ENCODE results near the gene TC2N. TPM values are rescaled to one million over a fixed set of nuclear protein-coding genes. Genes with fewer than 3 reads are reported as not detected.

The TC2N gene
- total RNA-seq, 1 donor, result 133 TPM

GRCh38 chr14:91796617-91797347 lies 70.6 kb downstream of the TC2N start:
- Histone ChIP-seq H3K4me3 (ENCODE audit: low read length) (no peak overlapping the region), H3K27me3 (ENCODE audit: insufficient read depth, low read length) (no peaks in the 10 kb centered on the region), H3K4me1 (ENCODE audit: insufficient read depth, low read length) (no peaks in the 10 kb centered on the region), H3K9me3 (ENCODE audit: low read depth, low read length) (no peaks in the 10 kb centered on the region)

DNA sequence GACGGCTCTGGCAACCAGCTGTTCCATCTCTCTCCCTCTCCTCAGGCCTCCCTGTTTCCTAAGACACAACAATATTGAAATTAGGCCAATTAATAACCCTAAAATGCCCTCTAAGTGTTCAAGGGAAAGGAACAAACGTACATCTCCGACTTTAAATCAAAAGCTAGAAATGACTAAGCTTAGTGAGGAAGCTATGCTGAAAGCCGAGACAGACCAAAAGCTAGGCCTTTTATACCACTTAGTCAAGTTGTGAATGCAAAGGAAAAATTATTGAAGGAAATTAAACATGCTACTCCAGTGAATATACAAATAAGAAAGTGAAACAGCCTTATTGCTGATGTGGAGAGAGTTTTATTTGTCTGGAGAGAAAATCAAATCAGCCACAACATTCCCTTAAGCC lies 73.6 kb downstream of the TC2N start:
- Histone ChIP-seq H3K27me3 (ENCODE audit: insufficient read depth, low read length) (no peaks in the 10 kb centered on the region), H3K9me3 (ENCODE audit: low read depth, low read length) (no peaks in the 10 kb centered on the region), H3K4me1 (ENCODE audit: insufficient read depth, low read length) (no peaks in the 10 kb centered on the region), H3K4me3 (ENCODE audit: low read length) (no peak overlapping the region)

DNA sequence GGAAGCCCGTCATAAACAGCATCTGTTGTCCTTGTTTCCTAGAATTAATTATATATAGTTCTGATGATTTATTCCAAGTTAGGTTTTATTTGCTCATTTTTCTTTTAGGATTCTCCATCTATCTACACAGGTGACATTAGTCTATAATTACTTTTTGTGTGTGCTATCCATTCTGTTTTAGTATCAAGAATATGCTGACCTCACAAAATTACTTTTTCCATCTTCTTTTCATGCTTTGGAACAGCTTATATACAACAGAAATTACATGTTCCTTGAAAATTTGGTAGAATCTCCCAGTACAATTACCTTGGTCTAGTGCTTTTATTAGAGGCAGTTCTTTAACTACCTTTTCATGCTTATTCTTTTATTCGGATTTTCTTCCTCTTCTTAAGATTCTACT lies 81.1 kb downstream of the TC2N start:
- H3K9me3 ChIP-seq (ENCODE audit: low read depth, low read length), result no peaks in the 10 kb centered on the region
- H3K4me3 ChIP-seq (ENCODE audit: low read length), result no peak overlapping the region
- H3K27me3 ChIP-seq (ENCODE audit: insufficient read depth, low read length), result no peaks in the 10 kb centered on the region
- no peaks in the 10 kb centered on the region for H3K4me1 ChIP-seq (ENCODE audit: insufficient read depth, low read length)

GRCh38 chr14:91780452-91780851 lies 86.9 kb downstream of the TC2N start:
- Histone ChIP-seq H3K4me1 (ENCODE audit: insufficient read depth, low read length) (no peaks in the 10 kb centered on the region), H3K9me3 (ENCODE audit: low read depth, low read length) (no peaks in the 10 kb centered on the region), H3K27me3 (ENCODE audit: insufficient read depth, low read length) (no peaks in the 10 kb centered on the region), H3K4me3 (ENCODE audit: low read length) (no peak overlapping the region)

GRCh38 chr14:91778217-91778616 lies 89.1 kb downstream of the TC2N start:
- Histone ChIP-seq H3K27me3 (ENCODE audit: insufficient read depth, low read length) (no peaks in the 10 kb centered on the region), H3K4me1 (ENCODE audit: insufficient read depth, low read length) (peaks cover 9% of the 10 kb centered on the region), H3K4me3 (ENCODE audit: low read length) (no peak overlapping the region), H3K9me3 (ENCODE audit: low read depth, low read length) (no peaks in the 10 kb centered on the region)

GRCh38 chr14:91774140-91775096 lies 92.9 kb downstream of the TC2N start:
- peaks cover 9% of the 10 kb centered on the region for H3K4me1 ChIP-seq (ENCODE audit: insufficient read depth, low read length)
- no peaks in the 10 kb centered on the region for H3K27me3 ChIP-seq (ENCODE audit: insufficient read depth, low read length)
- H3K9me3 ChIP-seq (ENCODE audit: low read depth, low read length), result no peaks in the 10 kb centered on the region
- no peak overlapping the region for H3K4me3 ChIP-seq (ENCODE audit: low read length)

- H3K4me1 ChIP-seq (ENCODE audit: insufficient read depth, low read length), result peaks cover 9% of the 10 kb centered on the region
- H3K27me3 ChIP-seq (ENCODE audit: insufficient read depth, low read length), result no peaks in the 10 kb centered on the region
- no peak overlapping the region for H3K4me3 ChIP-seq (ENCODE audit: low read length)
- H3K9me3 ChIP-seq (ENCODE audit: low read depth, low read length), result no peaks in the 10 kb centered on the region
Observed at GRCh38 chr14:91770185-91770584, 97.2 kb downstream of the TC2N start.

DNA sequence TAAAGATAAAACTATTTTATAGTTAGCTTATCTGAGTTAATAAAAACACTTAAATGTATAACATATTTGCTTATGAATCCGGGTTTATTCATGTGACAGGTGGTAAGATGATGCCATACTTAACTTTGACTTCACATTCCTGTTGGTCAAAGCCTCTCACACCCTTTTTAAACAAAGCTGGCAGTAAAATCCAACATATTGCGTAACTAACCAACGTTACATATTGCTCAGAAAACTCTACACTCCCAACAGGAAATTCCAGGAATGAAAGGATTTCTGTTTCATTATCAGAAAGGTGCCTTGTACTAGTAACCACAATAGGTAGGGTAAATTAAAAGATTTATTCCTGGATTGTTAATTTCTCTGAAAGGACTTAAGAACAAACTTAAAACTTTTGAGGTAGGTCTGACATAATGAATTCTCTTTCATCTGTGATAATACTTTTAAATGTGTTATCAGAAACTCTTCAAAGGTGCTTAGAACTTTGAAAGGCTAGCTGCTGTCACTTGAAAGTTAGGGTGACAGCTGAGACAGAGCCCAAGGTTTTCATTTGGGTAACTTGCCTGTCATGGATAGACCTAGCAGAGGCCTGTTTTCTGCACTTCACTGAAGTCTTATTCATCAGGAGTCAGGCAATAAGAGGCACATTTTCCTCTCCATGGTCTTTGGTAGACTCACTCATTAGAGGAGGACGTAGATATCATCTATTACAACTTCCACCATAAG lies 111.6 kb downstream of the TC2N start:
- Histone ChIP-seq H3K4me3 (ENCODE audit: low read length) (no peak overlapping the region), H3K9me3 (ENCODE audit: low read depth, low read length) (no peaks in the 10 kb centered on the region), H3K27me3 (ENCODE audit: insufficient read depth, low read length) (no peaks in the 10 kb centered on the region), H3K4me1 (ENCODE audit: insufficient read depth, low read length) (no peaks in the 10 kb centered on the region)

GRCh38 chr14:91754819-91755218 lies 112.5 kb downstream of the TC2N start:
- H3K4me1 ChIP-seq (ENCODE audit: insufficient read depth, low read length), result no peaks in the 10 kb centered on the region
- no peak overlapping the region for H3K4me3 ChIP-seq (ENCODE audit: low read length)
- no peaks in the 10 kb centered on the region for H3K27me3 ChIP-seq (ENCODE audit: insufficient read depth, low read length)
- no peaks in the 10 kb centered on the region for H3K9me3 ChIP-seq (ENCODE audit: low read depth, low read length)

DNA sequence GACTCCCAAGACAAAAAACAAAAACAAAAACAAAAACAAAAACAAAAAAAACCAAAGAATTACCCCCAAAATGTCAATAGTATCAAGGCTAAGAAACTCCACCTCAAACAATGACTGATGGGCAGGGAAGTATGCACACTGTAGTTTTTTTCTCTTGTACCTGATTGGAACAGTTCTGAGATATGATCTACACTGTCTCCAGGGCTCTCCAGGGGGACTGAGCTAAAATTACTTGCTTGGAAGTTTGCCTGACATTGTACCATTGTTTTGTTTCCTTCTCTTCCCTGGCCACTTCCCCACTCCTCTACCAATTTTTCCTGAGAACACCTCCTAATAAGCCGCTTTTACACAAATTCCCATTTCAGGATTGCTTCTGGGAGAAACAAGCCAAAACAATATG lies 113.2 kb downstream of the TC2N start:
- Histone ChIP-seq H3K4me3 (ENCODE audit: low read length) (no peak overlapping the region), H3K9me3 (ENCODE audit: low read depth, low read length) (no peaks in the 10 kb centered on the region), H3K27me3 (ENCODE audit: insufficient read depth, low read length) (no peaks in the 10 kb centered on the region), H3K4me1 (ENCODE audit: insufficient read depth, low read length) (no peaks in the 10 kb centered on the region)

DNA sequence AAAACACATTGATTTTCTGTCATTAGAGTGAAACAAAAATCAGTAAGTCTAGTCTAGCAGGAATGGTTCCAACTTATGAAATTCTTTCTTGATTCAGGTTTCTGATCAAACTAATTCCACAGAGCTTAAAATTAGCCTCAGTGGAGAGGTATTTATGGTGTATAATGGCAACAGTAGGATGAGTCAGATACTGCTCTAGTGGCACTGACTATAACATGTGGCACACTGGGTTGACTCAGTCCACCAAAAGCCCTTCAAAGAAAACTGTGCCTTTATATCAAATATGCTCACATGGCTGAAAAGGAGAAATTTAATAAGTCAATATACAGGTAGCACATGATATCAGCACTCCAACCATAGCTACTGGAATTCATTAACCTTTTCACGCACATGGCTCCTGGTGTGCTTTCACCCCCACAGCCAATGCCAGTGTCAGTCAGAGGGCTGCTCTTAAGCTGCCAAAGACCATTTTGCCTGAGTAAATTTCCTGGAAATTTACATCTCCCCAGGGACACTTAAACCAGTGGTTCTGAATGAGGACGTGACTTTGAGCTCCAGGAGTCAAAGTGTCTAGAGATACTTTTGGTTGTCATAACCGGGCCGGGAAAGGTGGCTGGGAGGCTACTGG lies 113.7 kb downstream of the TC2N start:
- Histone ChIP-seq H3K27me3 (ENCODE audit: insufficient read depth, low read length) (no peaks in the 10 kb centered on the region), H3K9me3 (ENCODE audit: low read depth, low read length) (no peaks in the 10 kb centered on the region), H3K4me1 (ENCODE audit: insufficient read depth, low read length) (no peaks in the 10 kb centered on the region), H3K4me3 (ENCODE audit: low read length) (no peak overlapping the region)

GRCh38 chr14:91752961-91753360 lies 114.4 kb downstream of the TC2N start:
- H3K4me1 ChIP-seq (ENCODE audit: insufficient read depth, low read length), result no peaks in the 10 kb centered on the region
- no peak overlapping the region for H3K4me3 ChIP-seq (ENCODE audit: low read length)
- H3K9me3 ChIP-seq (ENCODE audit: low read depth, low read length), result no peaks in the 10 kb centered on the region
- H3K27me3 ChIP-seq (ENCODE audit: insufficient read depth, low read length), result no peaks in the 10 kb centered on the region

DNA sequence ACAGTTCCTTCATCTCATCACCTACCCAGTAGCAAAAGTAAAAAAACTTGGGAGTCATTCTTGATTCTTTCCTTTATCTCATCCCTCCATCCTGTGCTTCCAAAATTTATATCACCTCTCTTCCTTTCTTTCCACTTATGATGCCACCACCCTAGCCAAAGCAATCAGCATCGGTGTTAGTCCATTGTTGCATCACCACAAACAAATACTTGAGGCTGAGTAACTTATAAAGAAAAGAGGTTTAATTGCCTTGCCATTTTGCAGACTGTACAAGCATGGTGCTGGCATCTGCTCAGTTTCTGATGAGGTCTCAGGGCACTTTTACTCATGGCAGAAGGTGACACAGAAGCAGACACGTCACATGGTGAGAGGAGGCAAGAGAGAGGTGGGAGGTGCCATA lies 115.6 kb downstream of the TC2N start:
- no peaks in the 10 kb centered on the region for H3K27me3 ChIP-seq (ENCODE audit: insufficient read depth, low read length)
- H3K4me3 ChIP-seq (ENCODE audit: low read length), result no peak overlapping the region
- H3K4me1 ChIP-seq (ENCODE audit: insufficient read depth, low read length), result no peaks in the 10 kb centered on the region

GRCh38 chr14:91750634-91751198 lies 116.6 kb downstream of the TC2N start:
- H3K9me3 ChIP-seq (ENCODE audit: low read depth, low read length), result no peaks in the 10 kb centered on the region
- no peaks in the 10 kb centered on the region for H3K27me3 ChIP-seq (ENCODE audit: insufficient read depth, low read length)
- H3K4me1 ChIP-seq (ENCODE audit: insufficient read depth, low read length), result no peaks in the 10 kb centered on the region
- no peak overlapping the region for H3K4me3 ChIP-seq (ENCODE audit: low read length)

More for the DNA sequence above, 115.6 kb downstream of the TC2N start:
- no peaks in the 10 kb centered on the region for H3K9me3 ChIP-seq (ENCODE audit: low read depth, low read length)

Data from mononuclear cell (primary cell).